Liver (tissue), 9 donors: ENCODE data around the gene RABGGTA. TPM values are rescaled to one million over a fixed set of nuclear protein-coding genes. Genes with fewer than 3 reads are reported as not detected.

Source experiments
- DNase-seq: peaks from one replicate; pipeline ENCODE4 v3.0.0-alpha.2; 2017; ENCODE audit warnings: low spot score
- H3K27ac ChIP-seq, 2 donors: one replicate each; pipeline ENCODE4 v1.7.0; 2013; ENCODE audit warnings: inconsistent platforms in 2 of 2, low read length in 2 of 2, control low read depth in 1 of 2, low read depth in 1 of 2, mild to moderate bottlenecking in 1 of 2
- H3K27me3 ChIP-seq, 4 donors: one replicate each; pipeline versions ENCODE4 v1.6.1 to v1.7.0; 2013; ENCODE audit warnings: low read length in 3 of 4, inconsistent platforms in 1 of 4, mild to moderate bottlenecking in 1 of 4, moderate library complexity in 1 of 4; ENCODE audit not compliant: control insufficient read depth in 4 of 4, insufficient read depth in 4 of 4
- H3K36me3 ChIP-seq, 4 donors: one replicate each; pipeline versions ENCODE4 v1.6.1 to v1.7.0; 2013; ENCODE audit warnings: low read length in 3 of 4, mild to moderate bottlenecking in 3 of 4, low read depth in 1 of 4, moderate library complexity in 1 of 4; ENCODE audit not compliant: control insufficient read depth in 4 of 4, insufficient read depth in 3 of 4
- H3K4me1 ChIP-seq, 4 donors: one replicate each; pipeline versions ENCODE4 v1.6.1 to v1.7.0; 2013; ENCODE audit warnings: low read length in 3 of 4, mild to moderate bottlenecking in 3 of 4, moderate library complexity in 1 of 4; ENCODE audit not compliant: control insufficient read depth in 4 of 4, insufficient read depth in 4 of 4
- H3K4me3 ChIP-seq, 3 donors: one replicate each; pipeline versions ENCODE4 v1.6.1 to v1.7.0; 2013; ENCODE audit warnings: low read length in 3 of 3, control low read depth in 1 of 3, low read depth in 1 of 3, mild to moderate bottlenecking in 1 of 3
- H3K9ac ChIP-seq, 2 donors: one replicate each; pipeline ENCODE4 v1.7.0; 2013; ENCODE audit warnings: low read length in 2 of 2, mild to moderate bottlenecking in 2 of 2, moderate library complexity in 2 of 2, control low read depth in 1 of 2, low read depth in 1 of 2
- H3K9me3 ChIP-seq, 4 donors: one replicate each; pipeline versions ENCODE4 v1.6.1 to v1.7.0; 2013; ENCODE audit warnings: low read length in 3 of 4; ENCODE audit not compliant: control insufficient read depth in 4 of 4
- ATF3 ChIP-seq: IDR thresholded peaks from 2 replicates; pipeline ENCODE4 v1.6.1; 2016; ENCODE audit warnings: antibody characterized with exemption
- CTCF ChIP-seq: fragments of 150-350 bp; IDR thresholded peaks from 2 replicates; pipeline ENCODE4 v1.5.1; 2017; ENCODE audit warnings: improper control_type of control experiment, low read depth, low read length; ENCODE audit not compliant: missing input control
- EGR1 ChIP-seq, 2 donors: IDR thresholded peaks; 2 replicates each; pipeline ENCODE4 v1.6.1; 2016 to 2018; ENCODE audit warnings: antibody characterized with exemption in 2 of 2, low read depth in 2 of 2
- FOXA1 ChIP-seq: IDR thresholded peaks from 2 replicates; pipeline ENCODE4 v1.6.1; 2016; ENCODE audit warnings: antibody characterized with exemption
- FOXA2 ChIP-seq: IDR thresholded peaks from 2 replicates; pipeline ENCODE4 v1.6.1; 2016; ENCODE audit warnings: antibody characterized with exemption
- GABPA ChIP-seq, 2 donors: IDR thresholded peaks in 1 of 2; conservative IDR thresholded peaks in 1 of 2; 2 replicates each; pipeline ENCODE4 v1.6.1; 2016; ENCODE audit warnings: antibody characterized with exemption in 2 of 2, mild to moderate bottlenecking in 1 of 2, moderate library complexity in 1 of 2
- HNF4A ChIP-seq, 2 donors: conservative IDR thresholded peaks; 2 replicates each; pipeline ENCODE4 v1.6.1; 2016; ENCODE audit warnings: antibody characterized with exemption in 2 of 2, mild to moderate bottlenecking in 2 of 2
- HNF4G ChIP-seq: IDR thresholded peaks from 2 replicates; pipeline ENCODE4 v1.6.1; 2016; ENCODE audit warnings: antibody characterized with exemption
- JUND ChIP-seq, 2 donors: IDR thresholded peaks; 2 replicates each; pipeline ENCODE4 v1.6.1; 2016; ENCODE audit warnings: antibody characterized with exemption in 2 of 2
- NR2F2 ChIP-seq: IDR thresholded peaks from 2 replicates; pipeline ENCODE4 v1.6.1; 2016; ENCODE audit warnings: antibody characterized with exemption
- RAD21 ChIP-seq, 2 donors: IDR thresholded peaks; 2 replicates each; pipeline ENCODE4 v1.6.1; 2016; ENCODE audit warnings: antibody characterized with exemption in 2 of 2, mild to moderate bottlenecking in 2 of 2
- REST ChIP-seq: IDR thresholded peaks from 2 replicates; pipeline ENCODE4 v1.6.1; 2016; ENCODE audit warnings: antibody characterized with exemption, mild to moderate bottlenecking
- RXRA ChIP-seq, 2 donors: IDR thresholded peaks; 2 replicates each; pipeline ENCODE4 v1.6.1; 2017 to 2018; ENCODE audit warnings: antibody characterized with exemption in 2 of 2, mild to moderate bottlenecking in 1 of 2
- SP1 ChIP-seq: IDR thresholded peaks from 2 replicates; pipeline ENCODE4 v1.6.1; 2018; ENCODE audit warnings: antibody characterized with exemption, mild to moderate bottlenecking
- TAF1 ChIP-seq: conservative IDR thresholded peaks from 2 replicates; pipeline ENCODE4 v1.6.1; 2016; ENCODE audit warnings: antibody characterized with exemption, mild to moderate bottlenecking
- YY1 ChIP-seq: IDR thresholded peaks from 2 replicates; pipeline ENCODE4 v1.6.1; 2016; ENCODE audit warnings: antibody characterized with exemption, mild to moderate bottlenecking
- WGBS: extraction: QIAGEN DNeasy Blood & Tissue Kit; methylation state at CpG from one replicate; pipeline ENCODE4 v1.1.7; 2013; 5-methylcytosine and 5-hydroxymethylcytosine counted together
- polyA plus RNA-seq, 2 donors: library from polyadenylated mRNA; stranded (reverse) in 1 of 2; unstranded in 1 of 2; fragments of 200-250 nt in 1 of 2; fragments of >200 nt in 1 of 2; fragmentation: Nextera tagmentation in 1 of 2; extraction: Ambion mirVana in 1 of 2; gene quantifications; one replicate each; pipeline versions ENCODE4 v1.2.1 to v1.2.3, GENCODE V29; 2013 to 2015
- total RNA-seq, 2 donors: library from RNA; depleted of rRNA; stranded (reverse); fragments of >200 nt; gene quantifications; one replicate each; pipeline ENCODE4 v1.2.3, GENCODE V29; 2014
- TF ChIP-seq, protein P1 (sequence below): IDR thresholded peaks from 2 replicates; pipeline ENCODE4 v1.6.1; 2016; ENCODE audit warnings: antibody characterized with exemption
- TF ChIP-seq, protein P2 (sequence below): IDR thresholded peaks from 2 replicates; pipeline ENCODE4 v1.6.1; 2016; ENCODE audit warnings: antibody characterized with exemption
- donor health status: healthy.
- donor health status: healthy.
- donor health status: healthy.
- donor health status: healthy.
- donor health status: healthy.

Gene RABGGTA
- total and polyA plus RNA-seq, 4 donors, result 7.5 to 19.7 (median 13.2) TPM

- Histone ChIP-seq H3K36me3 (peaks cover 0 to 13% (median 1%) of the 10 kb centered on the region in 4 donors), H3K27ac (no peak overlapping the region), H3K9me3 (no peaks in the 10 kb centered on the region), H3K4me1 (no peaks in the 10 kb centered on the region), H3K9ac (no peak overlapping the region), H3K4me3 (no peak overlapping the region), H3K27me3 (no peaks in the 10 kb centered on the region)
- WGBS, result 90% methylated on average over 4 of the region's 4 CpGs
- no peak for DNase-seq
- TF ChIP-seq ATF3, result no peak
- TF ChIP-seq JUND (IDR thresholded peaks at IDR 0.05), result no peak
- no peak for TF ChIP-seq FOXA1
- no peak for TF ChIP-seq CTCF
- TF ChIP-seq NR2F2, result no peak
- no peak for TF ChIP-seq SP1
- TF ChIP-seq, protein P1, sequence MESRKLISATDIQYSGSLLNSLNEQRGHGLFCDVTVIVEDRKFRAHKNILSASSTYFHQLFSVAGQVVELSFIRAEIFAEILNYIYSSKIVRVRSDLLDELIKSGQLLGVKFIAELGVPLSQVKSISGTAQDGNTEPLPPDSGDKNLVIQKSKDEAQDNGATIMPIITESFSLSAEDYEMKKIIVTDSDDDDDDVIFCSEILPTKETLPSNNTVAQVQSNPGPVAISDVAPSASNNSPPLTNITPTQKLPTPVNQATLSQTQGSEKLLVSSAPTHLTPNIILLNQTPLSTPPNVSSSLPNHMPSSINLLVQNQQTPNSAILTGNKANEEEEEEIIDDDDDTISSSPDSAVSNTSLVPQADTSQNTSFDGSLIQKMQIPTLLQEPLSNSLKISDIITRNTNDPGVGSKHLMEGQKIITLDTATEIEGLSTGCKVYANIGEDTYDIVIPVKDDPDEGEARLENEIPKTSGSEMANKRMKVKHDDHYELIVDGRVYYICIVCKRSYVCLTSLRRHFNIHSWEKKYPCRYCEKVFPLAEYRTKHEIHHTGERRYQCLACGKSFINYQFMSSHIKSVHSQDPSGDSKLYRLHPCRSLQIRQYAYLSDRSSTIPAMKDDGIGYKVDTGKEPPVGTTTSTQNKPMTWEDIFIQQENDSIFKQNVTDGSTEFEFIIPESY, result no peak
- TF ChIP-seq REST, result no peak
- TF ChIP-seq HNF4A (conservative IDR thresholded peaks at IDR 0.05), result no peak
- TF ChIP-seq HNF4G, result no peak
- TF ChIP-seq RAD21 (IDR thresholded peaks at IDR 0.05), result no peak
- no peak for TF ChIP-seq EGR1 (IDR thresholded peaks at IDR 0.05; ENCODE audit: low read depth in 2 of 2)
- TF ChIP-seq YY1, result no peak
- no peak for TF ChIP-seq TAF1
- no peak for TF ChIP-seq FOXA2
- TF ChIP-seq GABPA (IDR thresholded peaks at IDR 0.05 in 1 of 2, conservative IDR thresholded peaks at IDR 0.05 in 1 of 2), result no peak
- TF ChIP-seq RXRA (IDR thresholded peaks at IDR 0.05), result no peak
- TF ChIP-seq, protein P2, sequence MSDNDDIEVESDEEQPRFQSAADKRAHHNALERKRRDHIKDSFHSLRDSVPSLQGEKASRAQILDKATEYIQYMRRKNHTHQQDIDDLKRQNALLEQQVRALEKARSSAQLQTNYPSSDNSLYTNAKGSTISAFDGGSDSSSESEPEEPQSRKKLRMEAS, result no peak
Measured at GRCh38 chr14:24256960-24257359, 14.4 kb downstream of the RABGGTA start.
